Gastrocnemius medialis (tissue), 4 donors: ENCODE measurements around the gene PSMC1.

Source experiments
- POLR2A ChIP-seq, 2 donors: fragments of 450-650 bp; IDR thresholded peaks; one replicate each; pipeline ENCODE4 v1.6.1; 2017; ENCODE audit warnings: antibody characterized with exemption in 2 of 2, mild to moderate bottlenecking in 2 of 2, moderate library complexity in 2 of 2
- TF ChIP-seq, protein P1 (sequence below), 5 experiments: fragments of 450-650 bp in 3 of 5; fragments of 200-600 bp in 2 of 5; sonication (generic) in 2 of 5; IDR thresholded peaks in 4 of 5; conservative IDR thresholded peaks in 1 of 5; 1 replicate in 4 of 5; 2 replicates in 1 of 5; pipeline ENCODE4 v1.5.1; 2016 to 2019; ENCODE audit warnings: antibody characterized with exemption in 5 of 5, mild to moderate bottlenecking in 3 of 5, moderate library complexity in 3 of 5

DNA sequence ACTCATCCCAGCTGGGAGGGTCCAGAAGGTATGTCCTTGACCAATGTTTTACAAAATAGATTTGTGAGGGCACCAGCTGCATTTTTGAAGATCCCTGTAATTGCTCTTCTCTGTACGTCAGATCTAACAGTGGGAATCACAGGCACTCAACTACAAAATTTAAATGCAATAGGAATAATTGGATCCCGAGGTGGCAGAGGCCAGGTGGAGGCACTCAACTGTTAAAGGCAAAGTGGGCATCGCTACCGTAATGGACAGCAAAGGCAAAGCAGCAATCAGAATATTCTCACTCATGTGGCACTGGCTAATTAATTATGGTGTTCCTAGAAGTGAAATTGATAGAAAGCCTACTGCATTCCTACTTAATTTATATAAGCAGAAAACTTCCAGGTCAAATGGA lies 27.9 kb upstream of the PSMC1 start:
- TF ChIP-seq, protein P1, sequence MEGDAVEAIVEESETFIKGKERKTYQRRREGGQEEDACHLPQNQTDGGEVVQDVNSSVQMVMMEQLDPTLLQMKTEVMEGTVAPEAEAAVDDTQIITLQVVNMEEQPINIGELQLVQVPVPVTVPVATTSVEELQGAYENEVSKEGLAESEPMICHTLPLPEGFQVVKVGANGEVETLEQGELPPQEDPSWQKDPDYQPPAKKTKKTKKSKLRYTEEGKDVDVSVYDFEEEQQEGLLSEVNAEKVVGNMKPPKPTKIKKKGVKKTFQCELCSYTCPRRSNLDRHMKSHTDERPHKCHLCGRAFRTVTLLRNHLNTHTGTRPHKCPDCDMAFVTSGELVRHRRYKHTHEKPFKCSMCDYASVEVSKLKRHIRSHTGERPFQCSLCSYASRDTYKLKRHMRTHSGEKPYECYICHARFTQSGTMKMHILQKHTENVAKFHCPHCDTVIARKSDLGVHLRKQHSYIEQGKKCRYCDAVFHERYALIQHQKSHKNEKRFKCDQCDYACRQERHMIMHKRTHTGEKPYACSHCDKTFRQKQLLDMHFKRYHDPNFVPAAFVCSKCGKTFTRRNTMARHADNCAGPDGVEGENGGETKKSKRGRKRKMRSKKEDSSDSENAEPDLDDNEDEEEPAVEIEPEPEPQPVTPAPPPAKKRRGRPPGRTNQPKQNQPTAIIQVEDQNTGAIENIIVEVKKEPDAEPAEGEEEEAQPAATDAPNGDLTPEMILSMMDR (IDR thresholded peaks at IDR 0.05 in 4 of 5, conservative IDR thresholded peaks at IDR 0.05 in 1 of 5): no peak
- no peak for TF ChIP-seq POLR2A (IDR thresholded peaks at IDR 0.05)
